Adrenal gland (tissue), 5 donors: Measurements from ENCODE around the gene CLDN25.

Source experiments
- POLR2A ChIP-seq, 2 donors: fragments of 450-650 bp; IDR thresholded peaks; one replicate each; pipeline ENCODE4 v1.6.1; 2017; ENCODE audit warnings: antibody characterized with exemption in 2 of 2, mild to moderate bottlenecking in 2 of 2, moderate library complexity in 1 of 2
- TF ChIP-seq, protein P1 (sequence below), 6 experiments: fragments of 450-650 bp in 4 of 6; fragments of 200-600 bp in 2 of 6; sonication (generic) in 1 of 6; IDR thresholded peaks; 1 replicate in 5 of 6; 2 replicates in 1 of 6; pipeline versions ENCODE4 v1.5.1 to v1.8.0; 2016 to 2021; ENCODE audit warnings: antibody characterized with exemption in 6 of 6, mild to moderate bottlenecking in 2 of 6, moderate library complexity in 1 of 6
- donor health status: DM: no; HTN: no; CAD: no.

DNA sequence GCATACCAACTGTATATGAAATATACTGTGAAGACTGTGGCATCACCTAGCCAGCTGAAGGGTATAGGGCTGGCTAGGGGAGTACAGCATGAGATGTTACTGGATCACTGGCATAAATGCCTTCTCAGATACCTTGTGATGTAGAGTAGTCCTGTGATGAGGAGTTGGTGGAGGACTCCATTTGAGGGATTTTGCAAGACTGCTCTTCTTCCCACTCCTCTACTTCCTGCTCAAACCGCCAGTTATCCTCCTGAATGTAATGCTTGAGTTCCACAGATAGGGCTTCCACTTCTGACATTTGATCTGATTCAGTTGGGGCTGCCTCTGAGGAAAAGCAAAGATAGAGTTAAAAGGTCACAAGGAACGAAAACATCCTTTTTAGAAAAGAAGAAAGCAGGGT lies 29.3 kb downstream of the CLDN25 start:
- TF ChIP-seq, protein P1, sequence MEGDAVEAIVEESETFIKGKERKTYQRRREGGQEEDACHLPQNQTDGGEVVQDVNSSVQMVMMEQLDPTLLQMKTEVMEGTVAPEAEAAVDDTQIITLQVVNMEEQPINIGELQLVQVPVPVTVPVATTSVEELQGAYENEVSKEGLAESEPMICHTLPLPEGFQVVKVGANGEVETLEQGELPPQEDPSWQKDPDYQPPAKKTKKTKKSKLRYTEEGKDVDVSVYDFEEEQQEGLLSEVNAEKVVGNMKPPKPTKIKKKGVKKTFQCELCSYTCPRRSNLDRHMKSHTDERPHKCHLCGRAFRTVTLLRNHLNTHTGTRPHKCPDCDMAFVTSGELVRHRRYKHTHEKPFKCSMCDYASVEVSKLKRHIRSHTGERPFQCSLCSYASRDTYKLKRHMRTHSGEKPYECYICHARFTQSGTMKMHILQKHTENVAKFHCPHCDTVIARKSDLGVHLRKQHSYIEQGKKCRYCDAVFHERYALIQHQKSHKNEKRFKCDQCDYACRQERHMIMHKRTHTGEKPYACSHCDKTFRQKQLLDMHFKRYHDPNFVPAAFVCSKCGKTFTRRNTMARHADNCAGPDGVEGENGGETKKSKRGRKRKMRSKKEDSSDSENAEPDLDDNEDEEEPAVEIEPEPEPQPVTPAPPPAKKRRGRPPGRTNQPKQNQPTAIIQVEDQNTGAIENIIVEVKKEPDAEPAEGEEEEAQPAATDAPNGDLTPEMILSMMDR (IDR thresholded peaks at IDR 0.05) = no peak
- TF ChIP-seq POLR2A (IDR thresholded peaks at IDR 0.05) = no peak
